A549 (cell line): ENCODE measurements around the gene ZNF664. TPM values are rescaled to one million over a fixed set of nuclear protein-coding genes. Genes with fewer than 3 reads are reported as not detected.

ENCODE experiments used
- ATAC-seq, 2 experiments: fragments of 200-7000 bp in 1 of 2; fragments of >200 bp in 1 of 2; cut with Nextera tagmentation in 1 of 2; cut with Tn5 transposase in 1 of 2; 3 replicates each; pipeline versions ENCODE4 v1.8.0 to v1.9.1; 2018 to 2020; ENCODE audit warnings: mild to moderate bottlenecking in 1 of 2, moderate library complexity in 1 of 2
- CTCF ChIA-PET: fragments of 300-600 bp; sonication (Branson Sonifier 250); formaldehyde crosslinking; extraction: SDS; loops from one replicate; lab custom pipeline; 2021; ENCODE audit warnings: antibody characterized with exemption, inconsistent platforms; lab: Yijun Ruan, JAX
- POLR2A ChIA-PET: fragments of 350-600 bp; formaldehyde crosslinking; extraction: SDS; loops from one replicate; lab custom pipeline; 2021; ENCODE audit warnings: antibody characterized with exemption, inconsistent platforms; lab: Yijun Ruan, JAX
- DNase-seq, 2 experiments: peaks; one replicate each; pipeline versions ENCODE4 v3.0.0 to v3.0.0-alpha.2; 2011 to 2016; ENCODE audit warnings: low read depth in 1 of 2, low spot score in 1 of 2
- FAIRE-seq: peaks from 2 replicates; lab custom pipeline; 2011; peaks lifted over from hg19 to GRCh38; lab: Jason Lieb, UNC
- H3K27ac ChIP-seq, 2 experiments: fragments of >200 bp; sonication (Bioruptor Twin); formaldehyde crosslinking; 3 replicates each; pipeline ENCODE4 v1.5.1; 2016 to 2017
- H3K4me1 ChIP-seq: fragments of >200 bp; sonication (Bioruptor Twin); formaldehyde crosslinking; 3 replicates; pipeline ENCODE4 v1.6.1; 2016
- H3K4me2 ChIP-seq: fragments of >200 bp; sonication (Bioruptor Twin); formaldehyde crosslinking; 3 replicates; pipeline ENCODE4 v1.6.1; 2016
- H3K4me3 ChIP-seq: fragments of >200 bp; sonication (Bioruptor Twin); formaldehyde crosslinking; 3 replicates; pipeline ENCODE4 v1.5.1; 2016
- H3K9me3 ChIP-seq: fragments of >200 bp; sonication (Bioruptor Twin); formaldehyde crosslinking; 3 replicates; pipeline ENCODE4 v1.6.1; 2016
- CBX8 ChIP-seq: fragments of 200-600 bp; sonication (generic); IDR thresholded peaks from 2 replicates; pipeline ENCODE4 v1.6.1; 2016
- CHD4 ChIP-seq: fragments of 200-600 bp; sonication (generic); IDR thresholded peaks from 2 replicates; pipeline ENCODE4 v1.6.1; 2016; ENCODE audit warnings: antibody characterized with exemption, mild to moderate bottlenecking, borderline replicate concordance
- EHF ChIP-seq: fragments of 250-450 bp; sonication (Bioruptor Pico); IDR thresholded peaks from 2 replicates; pipeline ENCODE4 v1.5.0; 2020; ENCODE audit warnings: mild to moderate bottlenecking
- EHMT2 ChIP-seq: fragments of 200-600 bp; sonication (generic); IDR thresholded peaks from 2 replicates; pipeline ENCODE4 v1.6.1; 2016; ENCODE audit warnings: antibody characterized with exemption, low read depth, mild to moderate bottlenecking, moderate library complexity
- GATA3 ChIP-seq: IDR thresholded peaks from 2 replicates; pipeline ENCODE4 v1.6.1; 2012; ENCODE audit warnings: borderline replicate concordance
- JUN ChIP-seq, 2 experiments: fragments of >200 bp; sonication (Bioruptor Twin); formaldehyde crosslinking; IDR thresholded peaks; 2 replicates in 1 of 2; 3 replicates in 1 of 2; pipeline ENCODE4 v1.6.1; 2016 to 2017
- JUNB ChIP-seq: fragments of >200 bp; sonication (Bioruptor Twin); formaldehyde crosslinking; IDR thresholded peaks from 2 replicates; pipeline ENCODE4 v1.6.1; 2016
- KDM1A ChIP-seq: fragments of 200-600 bp; sonication (generic); IDR thresholded peaks from 2 replicates; pipeline ENCODE4 v1.6.1; 2016; ENCODE audit warnings: low read depth, mild to moderate bottlenecking
- KDM5A ChIP-seq: fragments of 200-600 bp; sonication (generic); IDR thresholded peaks from 2 replicates; pipeline ENCODE4 v1.6.1; 2016; ENCODE audit warnings: antibody characterized with exemption, mild to moderate bottlenecking
- MAFK ChIP-seq: fragments of 450-650 bp; IDR thresholded peaks from 2 replicates; pipeline ENCODE4 v1.6.1; 2014; ENCODE audit not compliant: partially characterized antibody
- NPAS2 ChIP-seq: fragments of 250-450 bp; sonication (Bioruptor Pico); IDR thresholded peaks from 2 replicates; pipeline ENCODE4 v1.8.0; 2022; ENCODE audit warnings: mild to moderate bottlenecking, moderate library complexity, borderline replicate concordance
- NR3C1 ChIP-seq: fragments of >200 bp; sonication (Bioruptor Twin); formaldehyde crosslinking; IDR thresholded peaks from 3 replicates; pipeline ENCODE4 v1.6.1; 2017
- PHF8 ChIP-seq: fragments of 200-600 bp; sonication (generic); IDR thresholded peaks from 2 replicates; pipeline ENCODE4 v1.6.1; 2016; ENCODE audit warnings: low read depth, mild to moderate bottlenecking, antibody characterized with exemption, moderate library complexity, borderline replicate concordance
- RAD21 ChIP-seq, 2 experiments: fragments of >200 bp in 1 of 2; sonication (Bioruptor Twin) in 1 of 2; formaldehyde crosslinking in 1 of 2; IDR thresholded peaks in 1 of 2; conservative IDR thresholded peaks in 1 of 2; 2 replicates in 1 of 2; 3 replicates in 1 of 2; pipeline ENCODE4 v1.6.1; 2012 to 2018; ENCODE audit warnings: inconsistent platforms in 1 of 2
- RNF2 ChIP-seq: fragments of 200-600 bp; sonication (generic); IDR thresholded peaks from 2 replicates; pipeline ENCODE4 v1.6.1; 2016; ENCODE audit warnings: low read depth, mild to moderate bottlenecking, antibody characterized with exemption, moderate library complexity, borderline replicate concordance
- SREBF2 ChIP-seq: fragments of 450-650 bp; IDR thresholded peaks from 2 replicates; pipeline ENCODE4 v1.6.1; 2014; ENCODE audit warnings: mild to moderate bottlenecking, moderate library complexity
- TFCP2L1 ChIP-seq: fragments of 250-450 bp; sonication (Bioruptor Pico); IDR thresholded peaks from 2 replicates; pipeline ENCODE4 v1.5.0; 2021; ENCODE audit warnings: mild to moderate bottlenecking
- TP53 ChIP-seq: fragments of 250-450 bp; sonication (Bioruptor Pico); IDR thresholded peaks from 2 replicates; pipeline ENCODE4 v1.5.0; 2021; ENCODE audit warnings: mild to moderate bottlenecking, moderate library complexity
- ZC3H11A ChIP-seq: fragments of 450-650 bp; IDR thresholded peaks from 2 replicates; pipeline ENCODE4 v1.6.1; 2014; ENCODE audit warnings: antibody characterized with exemption, mild to moderate bottlenecking
- ZFP36 ChIP-seq: fragments of 450-650 bp; IDR thresholded peaks from 2 replicates; pipeline ENCODE4 v1.6.1; 2014; ENCODE audit warnings: borderline replicate concordance; ENCODE audit not compliant: partially characterized antibody
- ZNF302 ChIP-seq: fragments of 250-450 bp; sonication (Bioruptor Pico); IDR thresholded peaks from 2 replicates; pipeline ENCODE4 v1.9.0; 2021; ENCODE audit warnings: inconsistent platforms, mild to moderate bottlenecking, moderate library complexity
- ZSCAN20 ChIP-seq: fragments of 250-450 bp; sonication (Bioruptor Pico); IDR thresholded peaks from 2 replicates; pipeline ENCODE4 v1.8.0; 2022; ENCODE audit warnings: mild to moderate bottlenecking, moderate library complexity
- WGBS: methylation state at CpG from one replicate; pipeline ENCODE4 v1.1.6; 2017; ENCODE audit errors: missing lambda C conversion rate; 5-methylcytosine and 5-hydroxymethylcytosine counted together
- polyA plus RNA-seq, 4 experiments: library from polyadenylated mRNA; depleted of rRNA in 3 of 4; stranded (reverse); fragments of >200 nt; fragmentation: RNase III in 1 of 4; extraction: RNeasy Plus Mini Kit Qiagen cat#74134 plus additional on column Dnase treatment in 1 of 4; gene quantifications; 2 replicates in 3 of 4; 3 replicates in 1 of 4; pipeline ENCODE4 v1.2.3, GENCODE V29; 2011 to 2017
- TF ChIP-seq, protein P1 (sequence below): IDR thresholded peaks from 2 replicates; pipeline ENCODE4 v1.6.1; 2012; ENCODE audit warnings: low read depth, borderline replicate concordance
- TF ChIP-seq, protein P2 (sequence below): fragments of >200 bp; sonication (Bioruptor Twin); formaldehyde crosslinking; IDR thresholded peaks from 2 replicates; pipeline ENCODE4 v1.6.1; 2016
- TF ChIP-seq, protein P3 (sequence below): fragments of >200 bp; sonication (Bioruptor Twin); formaldehyde crosslinking; IDR thresholded peaks from 3 replicates; pipeline ENCODE4 v1.6.1; 2016
- TF ChIP-seq, protein P4 (sequence below): IDR thresholded peaks from 2 replicates; pipeline ENCODE4 v1.6.1; 2012
- TF ChIP-seq, protein P5 (sequence below): fragments of 450-650 bp; IDR thresholded peaks from 2 replicates; pipeline ENCODE4 v1.6.1; 2014; ENCODE audit warnings: antibody characterized with exemption

ZNF664 gene
- polyA plus RNA-seq, 2 of the 4 experiments (the other 2 are of a cell fraction), result 88.3 to 112 TPM

DNA sequence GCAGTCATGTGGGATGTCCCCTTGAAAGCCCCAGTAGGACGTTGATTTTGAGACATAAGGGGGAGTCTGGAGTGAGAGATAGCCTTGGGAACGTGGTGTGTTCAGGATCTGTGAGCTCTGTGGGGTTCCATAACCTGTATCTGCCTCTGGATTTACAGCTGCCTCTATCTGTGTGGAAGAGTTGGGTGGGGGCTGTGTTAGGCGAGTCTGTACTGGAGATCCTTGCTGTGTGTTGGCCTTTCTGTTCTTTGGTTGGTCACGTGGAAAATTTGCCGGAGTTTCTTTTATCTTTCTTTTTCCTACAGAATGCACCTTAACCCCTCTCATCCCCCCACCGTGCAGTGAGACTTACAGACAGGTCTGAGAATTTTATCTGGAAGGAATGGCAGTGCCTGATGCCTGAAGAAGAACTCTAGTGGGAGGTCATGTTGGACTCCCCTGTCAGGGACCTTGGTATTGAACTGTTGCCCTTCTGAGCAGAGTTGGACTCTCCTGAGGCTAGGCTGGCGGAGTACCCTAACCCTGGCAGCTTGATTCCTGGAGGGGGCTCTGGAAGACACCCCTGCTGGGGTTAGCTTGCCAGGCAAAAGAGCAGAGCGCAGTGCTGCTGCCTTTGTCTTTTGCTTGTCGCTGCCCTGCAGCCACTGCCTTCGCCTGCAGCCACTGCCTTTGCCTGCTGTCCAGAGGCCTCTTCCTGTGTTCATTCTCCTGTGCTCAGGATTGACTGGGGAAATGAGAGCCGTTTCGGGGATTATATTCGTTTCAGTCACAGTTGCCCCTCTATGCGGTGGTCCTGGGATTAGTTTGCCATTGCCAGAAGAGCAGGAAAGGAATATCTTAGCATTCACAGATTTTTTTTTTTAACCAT, 34.1 kb downstream of the ZNF664 start:
- no peak overlapping the region for H3K4me2 ChIP-seq
- no peak for DNase-seq
- no peak for ATAC-seq
- no peaks in the 10 kb centered on the region for H3K4me1 ChIP-seq
- ChIA-PET CTCF (interaction anchor here (1.3 to 1.5 kb wide), 2 partner anchors 13 to 23 kb away, joined by 3 to 4 read pairs; no protein-coding TSS in a partner anchor), POLR2A (no interaction called here)
- FAIRE-seq, result no peak
- H3K9me3 ChIP-seq, result no peaks in the 10 kb centered on the region
- no peak overlapping the region for H3K4me3 ChIP-seq
- TF ChIP-seq CBX8, result no peak
- TF ChIP-seq JUN (IDR thresholded peaks at IDR 0.05), result no peak
- TF ChIP-seq JUNB, result no peak
- TF ChIP-seq NR3C1, result no peak
- TF ChIP-seq, protein P1, sequence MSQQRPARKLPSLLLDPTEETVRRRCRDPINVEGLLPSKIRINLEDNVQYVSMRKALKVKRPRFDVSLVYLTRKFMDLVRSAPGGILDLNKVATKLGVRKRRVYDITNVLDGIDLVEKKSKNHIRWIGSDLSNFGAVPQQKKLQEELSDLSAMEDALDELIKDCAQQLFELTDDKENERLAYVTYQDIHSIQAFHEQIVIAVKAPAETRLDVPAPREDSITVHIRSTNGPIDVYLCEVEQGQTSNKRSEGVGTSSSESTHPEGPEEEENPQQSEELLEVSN, result no peak
- no peak for TF ChIP-seq PHF8
- TF ChIP-seq GATA3, result no peak
- TF ChIP-seq SREBF2, result no peak
- TF ChIP-seq, protein P2, sequence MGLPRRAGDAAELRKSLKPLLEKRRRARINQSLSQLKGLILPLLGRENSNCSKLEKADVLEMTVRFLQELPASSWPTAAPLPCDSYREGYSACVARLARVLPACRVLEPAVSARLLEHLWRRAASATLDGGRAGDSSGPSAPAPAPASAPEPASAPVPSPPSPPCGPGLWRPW, result no peak
- no peak for TF ChIP-seq KDM1A
- TF ChIP-seq, protein P3, sequence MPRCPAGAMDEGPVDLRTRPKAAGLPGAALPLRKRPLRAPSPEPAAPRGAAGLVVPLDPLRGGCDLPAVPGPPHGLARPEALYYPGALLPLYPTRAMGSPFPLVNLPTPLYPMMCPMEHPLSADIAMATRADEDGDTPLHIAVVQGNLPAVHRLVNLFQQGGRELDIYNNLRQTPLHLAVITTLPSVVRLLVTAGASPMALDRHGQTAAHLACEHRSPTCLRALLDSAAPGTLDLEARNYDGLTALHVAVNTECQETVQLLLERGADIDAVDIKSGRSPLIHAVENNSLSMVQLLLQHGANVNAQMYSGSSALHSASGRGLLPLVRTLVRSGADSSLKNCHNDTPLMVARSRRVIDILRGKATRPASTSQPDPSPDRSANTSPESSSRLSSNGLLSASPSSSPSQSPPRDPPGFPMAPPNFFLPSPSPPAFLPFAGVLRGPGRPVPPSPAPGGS, result no peak
- TF ChIP-seq RAD21 (conservative IDR thresholded peaks at IDR 0.05 in 1 of 2, IDR thresholded peaks at IDR 0.05 in 1 of 2), result no peak
- TF ChIP-seq ZNF302 (CRISPR knock-in tag), result no peak
- TF ChIP-seq RNF2, result no peak
- no peak for TF ChIP-seq TFCP2L1 (CRISPR knock-in tag)
- TF ChIP-seq EHF (CRISPR knock-in tag), result no peak
- no peak overlapping the region for H3K27ac ChIP-seq
- WGBS, result 90% methylated on average over 14 of the region's 14 CpGs

DNA sequence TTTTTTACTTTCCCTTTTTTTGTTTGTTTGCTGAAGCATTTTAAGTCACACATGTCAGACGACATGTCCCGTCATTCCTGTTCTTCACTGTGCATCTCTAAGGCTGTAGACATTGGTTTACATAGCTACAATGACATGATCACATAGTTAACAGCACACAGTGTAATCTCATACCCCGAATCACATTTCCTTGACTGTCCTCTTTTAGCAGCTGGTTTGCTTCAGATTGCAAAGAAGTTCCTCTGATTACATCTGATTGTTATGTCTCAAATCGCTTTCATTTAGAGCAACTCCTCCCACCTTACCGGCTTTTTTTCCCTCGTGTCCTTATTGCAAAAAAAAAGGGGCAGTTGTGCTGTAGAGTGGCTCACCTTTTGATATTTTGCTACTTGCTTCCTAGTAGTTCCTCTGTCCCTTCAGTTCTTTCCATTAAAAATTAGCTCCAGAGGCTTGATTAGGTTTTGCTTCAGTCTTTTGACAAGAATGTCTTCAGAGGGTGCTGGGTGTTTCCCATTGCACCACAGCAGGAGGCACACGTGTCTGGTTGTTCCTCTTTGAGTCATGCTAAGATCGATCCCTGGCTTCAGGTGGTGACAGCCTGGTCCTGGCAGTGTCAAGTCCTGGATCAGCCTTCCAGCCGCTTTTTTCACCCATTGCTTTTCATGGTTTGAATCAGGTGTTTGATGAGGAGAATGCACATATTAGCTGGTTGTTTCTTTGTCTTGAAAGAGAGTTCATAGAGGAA, 35.0 kb downstream of the ZNF664 start:
- WGBS, result 81% methylated on average over 9 of the region's 9 CpGs

More for the DNA sequence above, 35.0 kb downstream of the ZNF664 start:
- no peak for FAIRE-seq
- no peak for ATAC-seq
- Histone ChIP-seq H3K4me2 (no peak overlapping the region), H3K27ac (no peak overlapping the region), H3K4me1 (no peaks in the 10 kb centered on the region), H3K9me3 (no peaks in the 10 kb centered on the region), H3K4me3 (no peak overlapping the region)
- ChIA-PET CTCF (interaction anchor here (1.5 kb wide), 1 partner anchor 24 kb away, joined by 4 read pairs; no protein-coding TSS in a partner anchor), POLR2A (no interaction called here)
- no peak for DNase-seq
- no peak for TF ChIP-seq NPAS2 (CRISPR knock-in tag)
- TF ChIP-seq EHMT2, result no peak
- TF ChIP-seq CHD4, result no peak
- TF ChIP-seq, protein P4, sequence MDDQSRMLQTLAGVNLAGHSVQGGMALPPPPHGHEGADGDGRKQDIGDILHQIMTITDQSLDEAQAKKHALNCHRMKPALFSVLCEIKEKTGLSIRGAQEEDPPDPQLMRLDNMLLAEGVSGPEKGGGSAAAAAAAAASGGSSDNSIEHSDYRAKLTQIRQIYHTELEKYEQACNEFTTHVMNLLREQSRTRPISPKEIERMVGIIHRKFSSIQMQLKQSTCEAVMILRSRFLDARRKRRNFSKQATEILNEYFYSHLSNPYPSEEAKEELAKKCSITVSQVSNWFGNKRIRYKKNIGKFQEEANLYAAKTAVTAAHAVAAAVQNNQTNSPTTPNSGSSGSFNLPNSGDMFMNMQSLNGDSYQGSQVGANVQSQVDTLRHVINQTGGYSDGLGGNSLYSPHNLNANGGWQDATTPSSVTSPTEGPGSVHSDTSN, result no peak
- no peak for TF ChIP-seq ZFP36
- TF ChIP-seq JUNB, result no peak
- TF ChIP-seq TP53 (CRISPR knock-in tag), result no peak
- TF ChIP-seq PHF8, result no peak
- TF ChIP-seq, protein P5, sequence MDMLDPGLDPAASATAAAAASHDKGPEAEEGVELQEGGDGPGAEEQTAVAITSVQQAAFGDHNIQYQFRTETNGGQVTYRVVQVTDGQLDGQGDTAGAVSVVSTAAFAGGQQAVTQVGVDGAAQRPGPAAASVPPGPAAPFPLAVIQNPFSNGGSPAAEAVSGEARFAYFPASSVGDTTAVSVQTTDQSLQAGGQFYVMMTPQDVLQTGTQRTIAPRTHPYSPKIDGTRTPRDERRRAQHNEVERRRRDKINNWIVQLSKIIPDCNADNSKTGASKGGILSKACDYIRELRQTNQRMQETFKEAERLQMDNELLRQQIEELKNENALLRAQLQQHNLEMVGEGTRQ, result no peak
- TF ChIP-seq KDM5A, result no peak
- no peak for TF ChIP-seq KDM1A
- TF ChIP-seq MAFK, result no peak
- no peak for TF ChIP-seq ZC3H11A
- TF ChIP-seq ZSCAN20 (CRISPR knock-in tag), result no peak
